COLO829 (cell line): ENCODE measurements around the gene TBR1.

Experiments
- DNase-seq: peaks from one replicate; pipeline ENCODE4 v3.0.0; 2012; ENCODE audit warnings: low spot score

TBR1 gene

GRCh38 chr2:161415987-161416707, at the start of gene TBR1:
Gene TBR1, plus strand, starts transcription at chr2:161416297. Its CDS starts 114 bp downstream, at chr2:161416411.
- no peak for DNase-seq

- DNase-seq, result no peak
Observed at GRCh38 chr2:161367675-161368074, 48.4 kb upstream of the TBR1 start.

GRCh38 chr2:161369311-161369710, 46.8 kb upstream of the TBR1 start:
- DNase-seq, result no peak

GRCh38 chr2:161370981-161371380, 45.1 kb upstream of the TBR1 start:
- DNase-seq, result peak; percentile 63

- no peak for DNase-seq
Observed at GRCh38 chr2:161371869-161372268, 44.2 kb upstream of the TBR1 start.

GRCh38 chr2:161373942-161374341, 42.2 kb upstream of the TBR1 start:
- no peak for DNase-seq

- DNase-seq, result no peak
Observed at GRCh38 chr2:161374446-161374845, 41.7 kb upstream of the TBR1 start.

- no peak for DNase-seq
Observed at GRCh38 chr2:161379740-161380139, 36.4 kb upstream of the TBR1 start.

- no peak for DNase-seq
Observed at GRCh38 chr2:161381546-161381945, 34.6 kb upstream of the TBR1 start.

- no peak for DNase-seq
Observed at GRCh38 chr2:161382747-161383146, 33.4 kb upstream of the TBR1 start.

- DNase-seq, result no peak
Observed at GRCh38 chr2:161384864-161385263, 31.2 kb upstream of the TBR1 start.

- no peak for DNase-seq
Observed at GRCh38 chr2:161386228-161386824, 29.8 kb upstream of the TBR1 start.

- DNase-seq, result no peak
Observed at GRCh38 chr2:161388146-161388779, 27.8 kb upstream of the TBR1 start.

GRCh38 chr2:161391737-161392506, 24.2 kb upstream of the TBR1 start:
- DNase-seq, result no peak

- no peak for DNase-seq
Observed at GRCh38 chr2:161400076-161400475, 16.0 kb upstream of the TBR1 start.

GRCh38 chr2:161402297-161402696, 13.8 kb upstream of the TBR1 start:
- DNase-seq, result no peak

- DNase-seq, result no peak
Observed at GRCh38 chr2:161406316-161406715, 9.8 kb upstream of the TBR1 start.

GRCh38 chr2:161407597-161407996, 8.5 kb upstream of the TBR1 start:
- DNase-seq, result no peak

GRCh38 chr2:161409308-161409907, 6.7 kb upstream of the TBR1 start:
- no peak for DNase-seq

- DNase-seq, result no peak
Observed at GRCh38 chr2:161412346-161412745, 3.8 kb upstream of the TBR1 start.

- DNase-seq, result no peak
Observed at GRCh38 chr2:161414042-161415033, 1.8 kb upstream of the TBR1 start.
